GM18499 (cell line): Measurements from ENCODE around the gene BAZ1B.
"Not testable (repeated sequence)": the region's sequence is repeated elsewhere in the genome, so short reads cannot be mapped to it uniquely, and the experiment has no call there.

Source experiments
- ATAC-seq: cut with Tn5 transposase; IDR thresholded peaks from one replicate; pipeline ENCODE4 v1.9.1; 2021; ENCODE audit warnings: moderate number of reproducible peaks; ENCODE audit not compliant: insufficient read depth, unreplicated experiment

Gene BAZ1B

GRCh38 chr7:73512018-73512780 is 9.9 kb downstream of the BAZ1B start:
- ATAC-seq, result no peak

GRCh38 chr7:73509463-73509862 is 12.6 kb downstream of the BAZ1B start:
- ATAC-seq, result no peak

GRCh38 chr7:73507556-73507955 is 14.5 kb downstream of the BAZ1B start:
- ATAC-seq, result no peak

- ATAC-seq, result no peak
These were observed 17.2 kb downstream of the BAZ1B start for GRCh38 chr7:73504920-73505319.

GRCh38 chr7:73504017-73504416 is 18.1 kb downstream of the BAZ1B start:
- ATAC-seq, result no peak

GRCh38 chr7:73503229-73503628 is 18.9 kb downstream of the BAZ1B start:
- ATAC-seq, result no peak

GRCh38 chr7:73496626-73497025 is 25.5 kb downstream of the BAZ1B start:
- no peak for ATAC-seq

GRCh38 chr7:73495507-73495906 is 26.6 kb downstream of the BAZ1B start:
- ATAC-seq, result not testable (repeated sequence)

- ATAC-seq, result no peak
These were observed 32.1 kb downstream of the BAZ1B start for GRCh38 chr7:73489976-73490375.

GRCh38 chr7:73487486-73487885 is 34.6 kb downstream of the BAZ1B start:
- ATAC-seq, result no peak

GRCh38 chr7:73483171-73483570 is 38.9 kb downstream of the BAZ1B start:
- ATAC-seq, result no peak

GRCh38 chr7:73482746-73483145 is 39.3 kb downstream of the BAZ1B start:
- ATAC-seq, result no peak

GRCh38 chr7:73481521-73481920 is 40.6 kb downstream of the BAZ1B start:
- not testable (repeated sequence) for ATAC-seq

- no peak for ATAC-seq
These were observed 43.5 kb downstream of the BAZ1B start for GRCh38 chr7:73478549-73478948.

GRCh38 chr7:73477376-73477775 is 44.7 kb downstream of the BAZ1B start:
- no peak for ATAC-seq

- no peak for ATAC-seq
These were observed 51.9 kb downstream of the BAZ1B start for GRCh38 chr7:73470208-73470607.

- ATAC-seq, result not testable (repeated sequence)
These were observed 55.0 kb downstream of the BAZ1B start for GRCh38 chr7:73467046-73467445.

- ATAC-seq, result no peak
These were observed 56.0 kb downstream of the BAZ1B start for GRCh38 chr7:73466112-73466511.

- no peak for ATAC-seq
These were observed 58.1 kb downstream of the BAZ1B start for GRCh38 chr7:73463966-73464365.

GRCh38 chr7:73463260-73463659 is 58.8 kb downstream of the BAZ1B start:
- ATAC-seq, result no peak

- no peak for ATAC-seq
These were observed 60.3 kb downstream of the BAZ1B start for GRCh38 chr7:73461782-73462285.

GRCh38 chr7:73454424-73454823 is 67.7 kb downstream of the BAZ1B start:
- ATAC-seq, result no peak
